ENCODE results near the gene KAT2A.

KAT2A gene

GRCh38 chr17:42112552-42113176 is 8.5 kb downstream of the KAT2A start, which contains the start of gene DHX58:
DHX58 (minus strand) TSS chr17:42112714; CDS start chr17:42111892, 822 bp downstream.
- DNase-seq: peak; percentile 73 to 75

GRCh38 chr17:42111871-42112551 is 9.2 kb downstream of the KAT2A start:
- DNase-seq: no peak

- no peak for DNase-seq
These were observed 9.9 kb downstream of the KAT2A start for GRCh38 chr17:42111265-42111636.

GRCh38 chr17:42110301-42111264 is 10.6 kb downstream of the KAT2A start:
- no peak for DNase-seq

GRCh38 chr17:42109086-42109485 is 12.1 kb downstream of the KAT2A start:
- DNase-seq: no peak

- DNase-seq: peak; percentile 85 to 90
These were observed 13.3 kb downstream of the KAT2A start for GRCh38 chr17:42107597-42108576.

GRCh38 chr17:42107124-42107523 is 14.0 kb downstream of the KAT2A start:
- DNase-seq: no peak

GRCh38 chr17:42106009-42106408 is 15.2 kb downstream of the KAT2A start:
- DNase-seq: no peak

- no peak for DNase-seq
These were observed 16.9 kb downstream of the KAT2A start for GRCh38 chr17:42104264-42104663.

- DNase-seq: no peak
These were observed 17.8 kb downstream of the KAT2A start for GRCh38 chr17:42103221-42103954.

- peak; percentile 46 to 49 for DNase-seq
These were observed 19.5 kb downstream of the KAT2A start for GRCh38 chr17:42101513-42102292.

- no peak for DNase-seq
These were observed 22.3 kb downstream of the KAT2A start for GRCh38 chr17:42098730-42099399.

- peak; percentile 46 to 48 for DNase-seq
These were observed 23.2 kb downstream of the KAT2A start, which contains the start of gene ZNF385C for GRCh38 chr17:42097691-42098631. ZNF385C (minus strand) TSS chr17:42098473; CDS start chr17:42063056, 35,417 bp downstream.

GRCh38 chr17:42096360-42097111 is 24.6 kb downstream of the KAT2A start:
- no peak for DNase-seq

GRCh38 chr17:42094375-42095069 is 26.6 kb downstream of the KAT2A start:
- DNase-seq: no peak

GRCh38 chr17:42092939-42093338 is 28.2 kb downstream of the KAT2A start:
- DNase-seq: no peak

All from activated CD4-positive, alpha-beta T cell treated with anti-CD3 and anti-CD28 coated beads, Interleukin-2, amount 50 U/mL, for 4 hours (primary cell).